HTR-8/SVneo (cell line): ENCODE measurements around the gene HOXA13.

ENCODE experiments used
- DNase-seq: peaks from one replicate; pipeline ENCODE4 v3.0.0; 2011; ENCODE audit warnings: low spot score, mixed read lengths; ENCODE audit not compliant: insufficient read length
- FAIRE-seq: peaks from 2 replicates; lab custom pipeline; 2011; peaks lifted over from hg19 to GRCh38; lab: Jason Lieb, UNC

Gene HOXA13

DNA sequence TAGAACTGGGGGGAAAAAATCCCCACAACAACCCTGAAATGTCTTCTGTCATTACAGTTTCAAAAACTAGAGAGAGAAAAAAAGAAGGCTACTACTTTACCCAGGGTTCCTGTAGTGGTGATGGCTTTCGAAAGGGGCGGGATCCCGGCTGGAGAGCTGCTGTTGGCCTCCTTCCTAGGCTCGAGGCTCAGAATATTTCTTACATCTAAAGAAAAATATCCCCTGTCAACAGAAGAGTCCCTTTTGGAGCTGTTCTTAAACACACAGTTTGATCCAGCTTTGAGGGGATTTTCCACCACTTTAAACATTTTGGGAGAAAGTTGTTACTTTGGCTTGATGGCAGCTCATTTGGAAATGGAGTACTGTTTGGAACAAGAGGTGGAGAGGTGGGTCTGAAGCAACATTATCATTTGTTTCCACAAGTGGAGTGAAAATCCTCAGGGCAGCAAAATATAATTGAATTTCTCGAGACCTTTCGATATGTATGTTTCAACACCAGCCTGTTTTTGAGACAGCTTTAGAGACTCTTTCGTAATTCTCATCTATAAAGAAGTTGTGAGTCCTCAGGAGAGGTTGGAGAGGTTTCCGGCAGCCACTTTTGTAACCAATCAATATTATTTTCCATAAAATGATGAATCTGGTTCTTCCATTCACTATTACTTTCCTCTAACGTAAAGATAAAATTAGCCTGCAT, 5.1 kb downstream of the HOXA13 start:
- no peak for FAIRE-seq
- DNase-seq: no peak

DNA sequence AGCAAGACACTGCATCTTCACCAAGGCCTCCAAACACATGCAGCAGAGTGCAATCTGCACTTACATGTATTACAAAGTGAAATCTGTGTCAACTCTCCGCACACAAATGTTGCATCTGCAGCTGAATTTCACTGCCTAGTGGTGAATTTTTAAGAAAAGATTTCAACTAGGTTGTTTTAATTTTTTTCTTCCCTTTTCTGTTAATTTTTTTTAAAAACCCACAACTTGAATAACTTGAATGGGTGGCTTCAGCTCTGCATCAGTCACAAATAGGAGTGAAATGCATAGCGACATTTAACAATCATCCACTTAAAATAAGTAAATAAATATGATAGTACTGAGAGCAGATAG, 5.9 kb downstream of the HOXA13 start:
- DNase-seq (no peak), FAIRE-seq (no peak)

DNA sequence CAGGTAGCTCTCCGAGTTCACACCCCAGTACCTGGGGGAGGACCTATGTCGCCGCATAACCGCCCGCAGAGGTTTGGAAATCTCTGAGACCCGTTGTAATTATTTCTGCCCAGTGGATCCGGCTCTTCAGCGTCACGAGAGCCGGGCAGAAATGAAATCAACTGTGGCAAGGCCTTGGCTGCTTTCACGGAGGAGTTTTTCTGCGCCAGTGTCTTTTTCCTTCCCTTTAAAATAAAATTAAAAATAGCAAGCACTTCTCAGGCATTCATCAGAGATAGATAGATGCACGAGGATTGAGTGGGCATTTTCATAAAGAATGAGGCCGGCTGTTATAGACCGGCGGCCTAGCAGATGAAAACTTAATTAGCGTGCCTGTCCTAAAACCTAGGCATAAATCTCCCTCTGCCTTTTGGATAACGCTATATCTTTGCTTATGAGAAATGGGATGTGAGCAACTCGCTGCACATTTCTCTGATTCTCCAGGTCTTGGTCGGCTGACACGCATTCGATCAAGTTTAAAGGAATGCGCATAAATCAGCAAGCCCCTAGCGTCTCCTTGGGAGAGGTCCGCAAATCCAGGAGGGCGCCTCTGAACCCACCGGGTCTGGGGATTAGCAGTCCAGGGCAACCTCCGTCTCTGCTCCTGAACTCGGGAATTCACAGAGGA, 6.4 kb downstream of the HOXA13 start:
- DNase-seq: no peak
- no peak for FAIRE-seq

DNA sequence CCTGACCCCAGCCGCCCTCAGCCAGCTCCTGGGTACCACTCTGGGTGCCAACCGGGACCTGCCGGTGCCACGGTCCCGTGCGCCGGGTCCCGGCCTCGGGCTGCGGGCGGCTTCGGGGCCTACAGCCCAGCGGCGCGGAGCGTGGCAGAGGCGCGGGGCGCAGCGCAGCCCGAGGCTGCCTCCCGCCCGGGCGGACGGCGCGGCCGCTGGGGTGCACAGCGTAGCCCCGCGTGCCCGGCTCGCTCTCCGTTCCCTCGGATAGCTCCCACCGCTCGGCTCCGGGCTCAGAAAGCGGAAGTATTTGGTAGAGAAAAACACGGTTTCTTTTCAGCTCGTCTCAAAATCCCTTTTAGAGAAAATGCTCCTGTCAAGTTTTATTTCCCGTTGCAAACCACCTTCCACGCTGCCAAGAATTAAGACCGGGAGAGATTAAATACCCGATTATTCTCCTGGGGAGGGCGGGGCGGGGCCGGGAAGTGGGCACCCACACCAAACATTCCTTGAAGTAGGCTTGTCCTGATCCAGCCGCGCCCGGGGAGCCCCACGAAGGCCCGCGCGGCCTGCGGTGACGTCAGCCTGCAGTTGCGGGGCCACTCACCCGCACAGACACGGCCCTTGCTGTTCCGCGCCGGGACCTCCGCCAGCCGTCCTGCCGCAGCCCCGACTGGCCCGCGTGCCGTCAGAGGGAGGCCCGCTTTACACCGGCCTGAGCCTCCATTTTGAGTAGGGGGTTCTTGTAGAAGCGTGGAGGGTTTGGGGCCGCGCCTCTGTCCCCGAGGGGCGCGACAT, 7.2 kb downstream of the HOXA13 start:
- no peak for DNase-seq

DNA sequence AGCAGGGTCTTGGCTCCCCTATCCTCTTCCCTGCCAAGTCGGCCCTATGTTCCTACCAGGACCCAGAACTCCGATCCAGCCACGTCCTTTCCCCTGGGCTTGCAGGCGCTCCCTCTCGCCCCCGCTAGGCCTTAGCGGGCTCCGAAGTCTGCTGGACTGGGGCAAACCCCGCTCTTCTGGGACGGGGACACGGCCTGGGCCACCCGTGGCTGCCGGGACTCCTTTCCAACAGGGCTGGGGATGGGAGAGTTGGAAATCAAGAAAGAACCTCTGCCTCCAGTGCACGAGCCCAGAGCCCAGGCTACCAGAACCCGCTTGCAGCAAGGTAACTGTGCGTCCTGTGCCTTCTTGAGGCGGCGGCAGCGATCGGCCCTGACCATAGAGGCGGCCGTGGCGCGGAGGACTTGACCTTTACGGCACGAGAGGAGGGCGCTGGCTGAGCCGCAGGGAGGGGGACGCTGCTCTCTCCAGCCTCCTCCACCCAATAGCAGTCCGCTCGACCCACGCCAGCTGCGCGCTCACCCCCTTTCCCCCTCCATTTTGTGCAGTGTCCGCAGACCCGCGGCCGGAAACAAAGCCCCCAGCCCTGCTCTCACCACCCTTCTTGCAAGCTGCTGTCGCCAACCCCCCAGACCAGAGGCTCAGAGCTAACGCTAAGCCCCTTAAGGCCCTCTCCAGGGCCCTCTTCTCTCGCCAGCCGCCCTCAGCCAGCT, 7.9 kb downstream of the HOXA13 start:
- FAIRE-seq: no peak

More for the DNA sequence above, 7.2 kb downstream of the HOXA13 start:
- peak; percentile 71 for FAIRE-seq

DNA sequence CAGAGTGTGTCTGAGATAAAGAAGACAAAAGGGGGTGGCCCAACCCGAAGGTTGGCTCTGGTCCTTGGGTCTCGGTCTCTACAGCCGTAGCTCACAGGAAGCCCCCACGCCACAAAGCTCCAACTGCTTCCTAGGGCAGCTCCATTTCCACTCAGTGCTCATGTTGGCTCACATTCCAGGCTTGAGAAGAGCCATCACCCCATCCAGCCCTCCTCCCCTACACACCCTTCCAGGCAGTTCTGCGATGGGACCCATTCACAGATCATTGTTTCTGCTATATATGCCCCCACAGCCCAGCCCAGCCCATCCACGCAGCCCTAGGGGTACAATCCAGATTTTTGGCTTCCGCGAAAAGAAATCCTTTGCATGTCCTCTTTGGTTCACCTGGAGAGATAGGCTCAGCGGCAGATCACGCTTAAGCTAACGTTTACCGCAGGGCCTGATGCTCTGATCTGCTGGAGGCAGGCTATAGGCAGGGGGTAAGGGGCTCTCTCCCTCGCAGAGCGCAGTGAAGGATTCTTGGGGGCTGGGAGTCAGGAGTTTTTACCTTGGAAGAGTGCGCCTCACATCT, 8.6 kb downstream of the HOXA13 start:
- FAIRE-seq (no peak), DNase-seq (no peak)

More for the DNA sequence above, 7.9 kb downstream of the HOXA13 start:
- no peak for DNase-seq

DNA sequence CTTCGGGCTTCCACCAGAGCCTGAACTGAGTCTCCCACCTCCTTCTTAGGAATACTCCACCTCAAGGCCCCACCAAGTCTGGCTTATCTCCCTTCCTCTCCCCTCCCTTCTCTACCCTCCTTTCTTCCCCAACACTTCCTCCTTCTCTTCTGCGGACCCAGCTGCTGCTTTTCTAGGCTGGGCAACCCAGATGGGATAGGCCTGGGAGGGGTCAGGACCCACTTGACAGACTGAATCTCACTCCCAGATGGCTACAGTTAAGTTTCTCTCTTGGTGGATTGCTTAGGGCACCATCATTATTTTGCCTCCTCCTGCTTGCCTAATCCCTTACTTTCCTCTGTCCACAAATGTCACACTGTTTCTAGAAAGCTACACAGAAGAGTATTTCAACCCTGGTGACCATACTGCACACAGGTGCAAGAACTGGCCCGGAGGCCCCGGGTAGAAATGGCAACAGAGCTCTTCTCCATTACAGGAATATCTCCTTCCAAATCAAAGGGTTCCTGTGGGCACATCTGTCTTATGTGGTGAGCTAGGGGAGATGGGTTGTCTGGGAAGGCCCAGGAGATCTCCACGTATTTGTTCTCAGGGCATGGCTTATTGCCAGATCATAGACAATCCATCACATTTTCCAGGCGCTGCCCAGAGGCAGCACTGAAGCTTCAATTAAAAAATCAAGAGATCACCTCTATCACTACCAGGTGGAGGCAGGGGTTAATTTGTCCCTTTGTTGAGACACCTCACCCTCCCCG, 9.7 kb downstream of the HOXA13 start:
- FAIRE-seq: no peak
- DNase-seq: no peak

DNA sequence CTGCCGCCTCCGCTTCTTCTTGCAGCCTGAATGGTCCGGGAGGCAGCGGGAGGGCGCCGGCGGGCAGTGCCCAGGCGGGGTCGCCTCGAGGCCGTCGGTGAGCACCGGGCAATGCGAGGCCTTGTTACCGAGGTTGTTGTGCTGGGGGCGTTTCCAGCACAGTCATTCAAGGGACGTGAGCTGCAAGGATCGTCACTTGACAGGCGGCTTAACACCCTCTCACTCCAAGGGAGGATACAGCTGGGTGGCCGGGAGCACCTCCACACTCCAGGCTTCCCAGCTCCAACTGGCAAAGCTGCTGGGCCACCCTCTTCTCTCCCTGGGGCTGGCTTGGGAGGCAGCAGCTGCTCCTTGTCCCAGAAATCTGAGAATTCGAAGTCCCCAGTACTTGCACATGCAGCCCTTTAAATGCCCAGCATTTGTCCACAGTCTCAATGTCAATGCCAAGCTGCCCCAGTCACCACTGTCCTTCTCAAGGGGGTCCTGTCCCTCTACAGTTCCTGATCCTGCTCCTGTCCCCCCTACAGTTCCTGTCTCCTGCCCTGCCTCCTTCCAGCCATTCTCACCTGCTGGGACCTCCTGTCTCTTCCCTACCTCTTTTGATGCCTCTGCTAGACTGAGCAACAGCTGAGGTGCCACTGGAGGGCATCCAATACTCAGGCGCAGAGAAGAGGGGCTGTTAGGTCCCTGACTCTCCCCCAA, 10.4 kb downstream of the HOXA13 start:
- FAIRE-seq: peak; percentile 80
- DNase-seq: no peak

DNA sequence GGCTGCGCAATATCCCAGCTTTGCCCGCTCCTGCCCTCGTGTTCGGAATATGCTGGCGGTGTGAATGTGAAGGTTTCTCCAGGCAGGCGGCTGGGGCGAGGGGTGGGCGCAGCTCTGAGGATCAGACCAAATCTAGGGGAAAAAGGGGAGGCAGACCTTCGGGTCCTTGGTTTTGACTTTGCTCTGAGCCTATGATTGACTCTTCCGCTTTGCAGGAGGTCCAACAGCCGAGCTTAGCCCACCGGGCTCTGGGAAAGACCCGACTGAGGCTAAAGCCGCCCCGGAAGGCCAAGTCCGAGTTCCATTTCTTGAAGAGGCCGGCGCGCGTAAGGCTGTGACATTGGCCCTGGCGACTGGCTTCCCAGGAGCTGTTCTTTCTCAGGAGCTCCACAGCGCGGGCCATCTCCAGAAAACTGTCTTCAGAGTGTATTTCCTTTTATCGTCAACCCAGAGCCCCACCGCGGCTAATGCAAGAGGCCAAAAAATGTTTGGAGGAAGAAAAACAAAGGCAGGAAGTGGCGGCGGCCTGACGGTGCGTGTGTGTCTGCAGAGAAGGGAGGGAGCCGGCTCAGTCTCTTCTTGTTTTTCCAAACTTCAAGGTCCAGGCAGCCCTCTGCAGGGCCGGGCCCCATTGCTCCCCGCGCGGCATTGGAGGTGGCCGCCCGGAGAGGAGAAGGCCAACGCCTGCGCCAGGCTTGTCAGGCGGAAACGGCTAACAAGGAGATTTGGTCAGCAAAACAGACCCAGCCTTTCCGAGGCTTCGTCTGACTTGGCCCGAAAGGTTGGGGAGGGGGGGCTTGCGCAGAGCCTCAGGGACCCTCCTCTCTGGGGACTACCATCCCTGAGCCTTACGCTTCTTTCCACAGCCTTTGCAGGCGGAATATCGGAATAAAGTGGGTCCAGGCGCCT, 11.3 kb downstream of the HOXA13 start:
- DNase-seq: no peak

DNA sequence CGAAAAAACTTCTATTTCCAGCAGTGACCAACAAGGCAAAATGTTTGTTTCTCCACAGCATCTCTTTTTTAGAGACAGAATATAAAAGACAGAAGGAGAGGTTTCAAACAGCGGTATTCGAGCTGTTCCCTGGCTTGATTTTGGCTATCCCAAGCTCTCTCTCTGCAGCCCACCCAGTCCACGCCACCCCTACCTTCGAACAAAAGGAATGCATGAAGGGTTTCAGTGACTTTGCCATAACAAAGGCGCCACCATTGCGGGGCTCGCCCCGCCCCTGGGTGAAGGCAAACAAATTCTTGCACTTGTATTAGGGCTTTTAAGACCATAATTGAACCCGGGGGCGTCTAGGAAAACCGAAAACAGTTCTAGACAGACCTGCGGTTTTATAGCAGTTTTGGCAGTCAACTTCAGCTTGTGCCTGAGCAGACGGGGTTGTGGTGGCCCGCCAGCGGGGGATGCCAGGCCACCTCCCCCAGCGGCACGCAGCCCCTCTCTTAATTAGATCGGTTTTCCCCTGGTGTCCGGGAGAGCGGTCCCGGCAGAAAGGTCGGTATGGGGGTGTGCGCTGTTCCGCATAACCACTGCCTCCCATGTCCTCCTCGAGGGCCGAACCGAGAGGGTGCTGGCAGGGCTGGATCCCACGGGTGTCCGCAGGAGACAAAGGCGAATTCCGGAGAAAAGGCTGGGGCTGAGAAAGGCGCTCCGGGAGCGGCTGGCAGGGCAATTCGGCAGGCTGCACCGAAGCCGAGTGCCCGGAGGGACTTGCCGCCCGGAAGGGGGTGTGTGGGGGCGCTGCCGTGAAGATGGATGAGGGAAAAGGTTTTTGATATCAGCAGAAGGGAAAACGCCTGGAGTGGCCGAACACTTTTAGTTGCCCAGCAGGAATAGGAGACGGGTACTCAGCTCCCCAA, 12.2 kb downstream of the HOXA13 start:
- DNase-seq: no peak
- FAIRE-seq: no peak

More for the DNA sequence above, 11.3 kb downstream of the HOXA13 start:
- FAIRE-seq: no peak

DNA sequence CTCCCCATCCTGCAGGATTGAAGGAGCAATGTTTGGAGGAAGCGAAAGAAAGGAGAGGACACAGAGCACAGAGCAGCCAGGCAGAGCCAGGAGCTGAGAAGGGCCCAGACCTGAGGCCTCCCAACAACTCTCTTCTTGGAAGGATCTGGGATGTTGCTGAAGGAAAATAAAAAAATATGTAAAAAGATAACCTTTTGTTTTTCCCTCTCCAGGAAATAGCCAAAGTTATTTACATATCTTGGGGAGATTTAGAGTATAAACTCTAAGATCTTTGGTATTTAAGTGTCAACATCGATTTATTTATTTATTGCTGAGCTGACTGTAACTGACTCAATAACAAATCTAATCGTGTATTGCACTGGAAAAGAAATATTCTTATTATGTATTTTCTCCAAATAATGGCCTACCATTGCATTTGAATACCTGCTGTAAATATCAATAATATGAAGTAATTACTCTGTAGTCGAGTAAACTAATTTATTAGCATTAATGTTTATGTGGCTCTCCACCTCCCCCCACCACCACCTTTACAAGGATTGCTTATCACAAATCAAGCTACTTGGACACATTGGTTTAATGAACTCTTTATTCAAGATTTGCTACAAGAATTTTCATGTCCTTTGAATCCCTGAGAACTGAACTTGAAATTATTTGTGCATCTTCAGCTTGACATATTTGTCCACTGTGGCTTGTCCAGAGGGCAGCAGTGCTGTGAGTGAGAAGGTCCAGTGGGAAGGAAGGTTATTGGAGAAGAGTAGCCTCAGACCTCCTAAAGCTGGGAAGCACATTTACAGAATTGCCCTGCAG, 13.0 kb downstream of the HOXA13 start:
- DNase-seq (no peak), FAIRE-seq (no peak)

DNA sequence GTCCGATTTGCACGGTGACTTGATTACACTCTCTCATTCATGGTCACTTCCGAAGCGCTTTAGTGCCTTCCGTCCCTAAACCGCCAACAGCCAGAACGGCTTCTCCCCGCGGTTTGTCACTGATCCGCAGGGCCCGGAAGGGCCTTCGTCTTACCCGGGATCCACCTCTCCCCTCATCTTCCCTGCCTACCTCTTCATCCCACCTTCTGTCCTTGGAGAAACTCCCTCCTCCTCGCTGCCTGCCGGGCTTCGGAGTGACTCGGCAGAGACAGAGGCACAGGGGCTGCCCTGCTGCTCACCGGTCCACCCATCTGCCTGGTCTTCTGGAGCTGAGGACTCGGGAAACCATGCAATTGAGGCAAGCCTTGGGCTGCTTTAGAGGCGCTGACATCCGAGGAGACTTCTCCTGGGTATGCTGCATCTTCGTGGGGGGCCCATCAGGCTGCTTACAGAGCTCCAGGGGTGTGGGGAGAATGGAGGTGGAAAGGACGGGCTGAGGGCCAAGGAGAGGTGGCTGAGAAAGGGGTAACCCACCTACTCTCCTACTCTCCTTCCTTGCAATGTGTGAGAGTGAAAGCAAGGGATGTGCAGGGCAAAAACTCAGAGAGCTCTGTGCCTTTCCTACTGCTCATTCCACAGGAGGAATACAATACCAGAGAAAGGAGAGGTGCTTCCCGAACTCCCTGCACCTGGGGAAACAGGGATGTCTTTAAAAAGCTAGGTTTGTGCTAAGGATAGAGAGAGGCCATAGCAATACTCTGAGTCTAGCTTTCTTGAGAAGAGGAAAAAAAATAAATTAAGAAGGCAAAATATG, 13.8 kb downstream of the HOXA13 start:
- no peak for DNase-seq
- FAIRE-seq: no peak

DNA sequence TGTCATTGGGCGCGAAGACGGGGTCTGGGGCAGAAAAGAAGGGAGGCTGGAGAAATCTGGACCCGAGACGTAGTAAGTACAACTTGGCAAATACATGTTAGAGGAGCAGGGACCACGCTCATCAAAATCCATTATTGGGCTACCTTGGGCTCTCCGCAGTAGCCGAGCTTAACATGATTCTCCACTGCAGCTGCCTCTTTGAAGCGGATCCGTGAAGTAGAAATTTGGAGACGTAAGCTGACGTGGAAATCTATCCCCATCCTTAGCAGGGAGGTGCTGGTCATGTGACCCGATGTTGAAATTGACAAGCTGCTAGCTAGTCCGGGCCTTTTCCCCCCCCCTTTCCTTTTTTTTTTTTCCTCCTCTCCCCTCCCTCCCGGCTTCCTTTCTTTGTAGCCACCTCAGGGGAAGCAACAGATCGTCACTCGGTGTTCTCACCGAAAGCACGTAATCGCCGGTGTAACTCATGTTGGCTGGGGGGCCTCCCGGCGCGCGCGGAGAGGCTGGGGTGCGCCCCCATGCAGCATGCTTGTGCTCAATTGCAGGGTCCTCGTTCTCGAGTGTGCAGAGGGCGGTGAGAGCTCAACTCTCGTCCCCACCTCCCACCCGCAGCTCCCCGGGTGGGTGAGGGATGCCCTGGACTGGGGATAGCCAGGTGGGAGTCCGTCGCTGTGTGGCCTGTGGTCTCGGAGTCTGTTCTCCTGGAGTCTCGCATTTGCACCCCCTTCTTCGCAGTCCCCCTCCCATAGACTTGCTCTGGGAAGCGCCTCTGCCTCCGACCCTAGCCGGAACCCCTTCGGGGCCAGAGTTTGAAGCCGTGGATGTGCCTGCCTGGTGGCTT, 14.7 kb downstream of the HOXA13 start, which contains the start of gene HOXA11:
TSS of gene HOXA11 (minus strand) at position 220 of the 841 bp plus-strand sequence. CDS start at position 132, 88 bp downstream.
- FAIRE-seq (peak; percentile 20), DNase-seq (peak; percentile 94)

DNA sequence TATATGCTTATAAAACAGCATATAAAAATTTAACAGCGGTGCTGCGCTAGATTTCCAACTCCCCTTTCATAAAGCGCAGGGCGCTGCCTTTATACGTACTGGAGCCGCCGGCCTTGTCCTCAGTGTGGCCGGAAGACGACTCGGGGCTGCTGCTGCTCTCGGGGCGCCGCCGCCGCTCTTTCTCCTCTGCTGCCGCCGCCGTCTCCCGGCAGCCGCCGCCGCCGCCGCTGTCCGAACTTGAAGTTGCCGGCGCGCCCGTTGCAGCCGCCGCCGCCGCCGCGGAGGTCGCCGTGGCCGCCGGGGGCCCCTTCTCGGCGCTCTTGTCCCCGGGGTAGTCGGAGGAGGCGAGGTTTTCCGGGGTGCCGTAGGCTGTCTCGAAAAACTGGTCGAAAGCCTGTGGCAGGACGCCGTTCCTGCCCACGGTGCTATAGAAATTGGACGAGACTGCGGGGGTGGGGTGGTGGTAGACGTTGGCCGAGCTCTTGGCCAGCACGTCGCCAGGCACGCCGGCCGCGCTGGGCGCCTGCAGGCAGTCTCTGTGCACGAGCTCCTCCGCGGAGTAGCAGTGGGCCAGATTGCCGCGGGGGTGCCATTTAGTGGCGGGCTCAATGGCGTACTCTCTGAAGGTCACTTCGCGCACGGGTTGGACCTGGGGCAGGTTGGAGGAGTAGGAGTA, 15.4 kb downstream of the HOXA13 start:
- FAIRE-seq (no peak), DNase-seq (no peak)
